Trophoblast cell (in vitro differentiated cells and primary cell): Measurements from ENCODE around the gene MXD4.

Source experiments
- DNase-seq, 2 donors: peaks; one replicate each; pipeline ENCODE4 v3.0.0-alpha.2; 2016
- H2AFZ ChIP-seq: 2 replicates; pipeline ENCODE4 v1.6.1; 2013; ENCODE audit warnings: low read length, moderate library complexity, mild to moderate bottlenecking; ENCODE audit not compliant: insufficient read depth, poor library complexity
- H2AK5ac ChIP-seq: 2 replicates; pipeline ENCODE4 v1.6.1; 2013; ENCODE audit warnings: mild to moderate bottlenecking, low read length
- H2BK120ac ChIP-seq: 2 replicates; pipeline ENCODE4 v1.6.1; 2013; ENCODE audit warnings: low read length, mild to moderate bottlenecking, moderate library complexity; ENCODE audit not compliant: insufficient read depth, poor library complexity
- H2BK12ac ChIP-seq: 2 replicates; pipeline ENCODE4 v1.6.1; 2013; ENCODE audit warnings: mild to moderate bottlenecking, low read length, moderate library complexity
- H2BK5ac ChIP-seq: 2 replicates; pipeline ENCODE4 v1.6.1; 2013; ENCODE audit warnings: low read length, low read depth, moderate library complexity, mild to moderate bottlenecking; ENCODE audit not compliant: poor library complexity
- H3K14ac ChIP-seq: 2 replicates; pipeline ENCODE4 v1.6.1; 2013; ENCODE audit warnings: mild to moderate bottlenecking, low read length
- H3K18ac ChIP-seq: 2 replicates; pipeline ENCODE4 v1.6.1; 2013; ENCODE audit warnings: mild to moderate bottlenecking, low read length
- H3K23ac ChIP-seq: 2 replicates; pipeline ENCODE4 v1.6.1; 2013; ENCODE audit warnings: low read length
- H3K27ac ChIP-seq: 2 replicates; pipeline ENCODE4 v1.5.1; 2013; ENCODE audit warnings: low read depth, mild to moderate bottlenecking, inconsistent platforms, low read length, moderate library complexity
- H3K27me3 ChIP-seq: 2 replicates; pipeline ENCODE4 v1.6.1; 2013; ENCODE audit warnings: inconsistent platforms, mild to moderate bottlenecking, low read length, moderate library complexity; ENCODE audit not compliant: insufficient read depth
- H3K36me3 ChIP-seq, 2 experiments: 1 replicate in 1 of 2; 2 replicates in 1 of 2; pipeline ENCODE4 v1.6.1; 2013; ENCODE audit warnings: low read length in 2 of 2, mild to moderate bottlenecking in 2 of 2, moderate library complexity in 1 of 2; ENCODE audit not compliant: insufficient read depth in 2 of 2, control insufficient read depth in 1 of 2
- H3K4ac ChIP-seq: 2 replicates; pipeline ENCODE4 v1.6.1; 2013; ENCODE audit warnings: low read depth, mild to moderate bottlenecking, low read length, moderate library complexity
- H3K4me1 ChIP-seq, 2 experiments: 1 replicate in 1 of 2; 2 replicates in 1 of 2; pipeline ENCODE4 v1.6.1; 2013; ENCODE audit warnings: low read length in 2 of 2, mild to moderate bottlenecking in 2 of 2, moderate library complexity in 1 of 2; ENCODE audit not compliant: insufficient read depth in 2 of 2, control insufficient read depth in 1 of 2
- H3K4me2 ChIP-seq: 2 replicates; pipeline ENCODE4 v1.6.1; 2013; ENCODE audit warnings: inconsistent platforms, mild to moderate bottlenecking, low read length, moderate library complexity
- H3K4me3 ChIP-seq: 2 replicates; pipeline ENCODE4 v1.5.1; 2013; ENCODE audit warnings: mild to moderate bottlenecking, low read depth, low read length, inconsistent platforms
- H3K79me1 ChIP-seq: one replicate; pipeline ENCODE4 v1.6.1; 2013; ENCODE audit warnings: low read length
- H3K79me2 ChIP-seq: 2 replicates; pipeline ENCODE4 v1.6.1; 2013; ENCODE audit warnings: low read length, mild to moderate bottlenecking; ENCODE audit not compliant: control insufficient read depth, insufficient read depth, poor library complexity
- H3K9ac ChIP-seq: 2 replicates; pipeline ENCODE4 v1.6.1; 2013; ENCODE audit warnings: mild to moderate bottlenecking, low read length
- H3K9me3 ChIP-seq: 2 replicates; pipeline ENCODE4 v1.6.1; 2013; ENCODE audit warnings: low read depth, mild to moderate bottlenecking, control low read depth, inconsistent platforms, low read length; ENCODE audit not compliant: insufficient read depth
- H4K12ac ChIP-seq: 2 replicates; pipeline ENCODE4 v1.6.1; 2013; ENCODE audit warnings: low read depth, mild to moderate bottlenecking, low read length, moderate library complexity
- H4K8ac ChIP-seq: 2 replicates; pipeline ENCODE4 v1.6.1; 2013; ENCODE audit warnings: low read depth, mild to moderate bottlenecking, low read length, moderate library complexity
- H4K91ac ChIP-seq: one replicate; pipeline ENCODE4 v1.6.1; 2013; ENCODE audit warnings: low read depth, mild to moderate bottlenecking, low read length, moderate library complexity
- WGBS: extraction: QIAGEN DNeasy Blood & Tissue Kit; methylation state at CpG from one replicate; pipeline ENCODE4 v1.1.7; 2013; ENCODE audit warnings: missing lambda C conversion rate; ENCODE audit not compliant: insufficient read length, insufficient coverage; ENCODE audit errors: extremely low coverage; 5-methylcytosine and 5-hydroxymethylcytosine counted together

The MXD4 gene

GRCh38 chr4:2257361-2258081 is 4.4 kb downstream of the MXD4 start:
- peaks cover 2% of the 10 kb centered on the region for H3K9me3 ChIP-seq
- no peak overlapping the region for H2AFZ ChIP-seq
- peaks cover 9% of the 10 kb centered on the region for H3K79me2 ChIP-seq
- no peak overlapping the region for H2AK5ac ChIP-seq
- no peak overlapping the region for H4K91ac ChIP-seq
- peaks cover 55 to 63% of the 10 kb centered on the region in 2 experiments for H3K36me3 ChIP-seq
- no peak overlapping the region for H4K12ac ChIP-seq
- H3K4me3 ChIP-seq: no peak overlapping the region
- H3K27ac ChIP-seq: no peak overlapping the region
- H4K8ac ChIP-seq: no peak overlapping the region
- no peak overlapping the region for H3K14ac ChIP-seq
- no peak overlapping the region for H3K23ac ChIP-seq
- no peak overlapping the region for H3K9ac ChIP-seq
- no CpG with 5 or more reads among the region's 14 CpGs for WGBS
- H3K4me1 ChIP-seq: peaks cover 5 to 10% of the 10 kb centered on the region in 2 experiments
- H3K4ac ChIP-seq: no peak overlapping the region
- peaks cover 7% of the 10 kb centered on the region for H3K79me1 ChIP-seq
- no peaks in the 10 kb centered on the region for H3K27me3 ChIP-seq
- H3K4me2 ChIP-seq: no peak overlapping the region
- no peak overlapping the region for H3K18ac ChIP-seq
- H2BK5ac ChIP-seq: no peak overlapping the region
- no peak overlapping the region for H2BK120ac ChIP-seq
- no peak for DNase-seq
- no peak overlapping the region for H2BK12ac ChIP-seq

GRCh38 chr4:2256781-2257191 is 5.1 kb downstream of the MXD4 start:
- no peak overlapping the region for H2BK120ac ChIP-seq
- H3K4me2 ChIP-seq: no peak overlapping the region
- no peak for DNase-seq
- H3K27me3 ChIP-seq: no peaks in the 10 kb centered on the region
- H2BK5ac ChIP-seq: no peak overlapping the region
- H4K91ac ChIP-seq: no peak overlapping the region
- H3K14ac ChIP-seq: no peak overlapping the region
- peaks cover 5 to 9% of the 10 kb centered on the region in 2 experiments for H3K4me1 ChIP-seq
- H3K27ac ChIP-seq: no peak overlapping the region
- no peak overlapping the region for H2AK5ac ChIP-seq
- no peak overlapping the region for H2AFZ ChIP-seq
- H3K4ac ChIP-seq: no peak overlapping the region
- H3K9ac ChIP-seq: no peak overlapping the region
- no CpG with 5 or more reads among the region's 12 CpGs for WGBS
- H3K18ac ChIP-seq: no peak overlapping the region
- no peak overlapping the region for H2BK12ac ChIP-seq
- H3K4me3 ChIP-seq: no peak overlapping the region
- no peak overlapping the region for H3K23ac ChIP-seq
- H3K79me1 ChIP-seq: peaks cover 5% of the 10 kb centered on the region
- H4K8ac ChIP-seq: no peak overlapping the region
- H4K12ac ChIP-seq: no peak overlapping the region
- H3K9me3 ChIP-seq: peaks cover 2% of the 10 kb centered on the region
- H3K79me2 ChIP-seq: peaks cover 7% of the 10 kb centered on the region
- peaks cover 61 to 70% of the 10 kb centered on the region in 2 experiments for H3K36me3 ChIP-seq

GRCh38 chr4:2256156-2256731 is 5.7 kb downstream of the MXD4 start:
- Histone ChIP-seq H3K9ac (no peak overlapping the region), H2BK120ac (no peak overlapping the region), H4K91ac (no peak overlapping the region), H3K4ac (no peak overlapping the region), H3K27me3 (no peaks in the 10 kb centered on the region), H3K4me1 (peaks cover 5 to 9% of the 10 kb centered on the region in 2 experiments), H3K4me2 (no peak overlapping the region), H3K18ac (no peak overlapping the region), H2BK12ac (no peak overlapping the region), H2AK5ac (no peak overlapping the region), H3K27ac (no peak overlapping the region), H3K36me3 (peaks cover 66 to 72% of the 10 kb centered on the region in 2 experiments), H2AFZ (no peak overlapping the region), H3K79me1 (peaks cover 3% of the 10 kb centered on the region), H4K8ac (no peak overlapping the region), H3K14ac (no peak overlapping the region), H3K23ac (no peak overlapping the region), H3K9me3 (peaks cover 2% of the 10 kb centered on the region), H4K12ac (no peak overlapping the region), H3K79me2 (peaks cover 5% of the 10 kb centered on the region), H3K4me3 (no peak overlapping the region), H2BK5ac (no peak overlapping the region)
- DNase-seq: no peak
- WGBS: no CpG with 5 or more reads among the region's 8 CpGs

GRCh38 chr4:2255501-2256155 is 6.3 kb downstream of the MXD4 start:
- Histone ChIP-seq H2BK12ac (no peak overlapping the region), H2BK120ac (no peak overlapping the region), H3K27ac (no peak overlapping the region), H3K9ac (no peak overlapping the region), H3K27me3 (no peaks in the 10 kb centered on the region), H3K4me1 (peaks cover 3 to 7% of the 10 kb centered on the region in 2 experiments), H3K4ac (no peak overlapping the region), H4K12ac (no peak overlapping the region), H3K14ac (no peak overlapping the region), H3K18ac (no peak overlapping the region), H3K79me2 (peaks cover under 1% of the 10 kb centered on the region), H4K8ac (no peak overlapping the region), H3K9me3 (peaks cover 2% of the 10 kb centered on the region), H3K4me3 (no peak overlapping the region), H2BK5ac (no peak overlapping the region), H3K23ac (no peak overlapping the region), H2AK5ac (no peak overlapping the region), H3K36me3 (peaks cover 72 to 78% of the 10 kb centered on the region in 2 experiments), H2AFZ (no peak overlapping the region), H3K79me1 (no peaks in the 10 kb centered on the region), H3K4me2 (no peak overlapping the region), H4K91ac (no peak overlapping the region)
- no CpG with 5 or more reads among the region's 18 CpGs for WGBS
- no peak for DNase-seq
